ENCODE results near the gene PSMG2.

Gene PSMG2

DNA sequence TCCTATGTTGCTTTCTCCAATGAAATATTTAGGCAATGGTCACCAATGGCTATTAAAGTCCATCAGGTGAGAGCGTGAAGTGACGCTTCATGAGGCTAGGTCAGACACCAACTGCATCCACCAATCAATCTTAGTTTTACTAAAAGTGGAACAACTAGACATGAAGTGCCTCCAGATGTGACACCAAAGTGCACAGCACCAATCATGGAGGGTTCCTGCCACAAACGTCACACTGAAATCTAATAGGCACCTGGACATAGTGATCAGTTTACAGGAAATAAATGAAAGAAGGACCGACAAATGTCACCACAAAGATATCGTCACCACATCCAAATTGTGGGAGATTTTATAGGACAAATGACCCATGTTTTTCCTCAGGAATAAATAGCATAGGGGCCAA, 70.5 kb downstream of the PSMG2 start:
- no peak overlapping the region for H3K9ac ChIP-seq (ENCODE audit: low read depth in 1 of 2, low read length in 2 of 2)
- H3K4me1 ChIP-seq (ENCODE audit: control insufficient read depth in 1 of 2, insufficient read depth in 2 of 2, low read length in 2 of 2): no peaks in the 10 kb centered on the region
- no peaks in the 10 kb centered on the region for H3K36me3 ChIP-seq (ENCODE audit: control insufficient read depth in 1 of 2, insufficient read depth in 2 of 2, low read length in 2 of 2)
- H3K4me3 ChIP-seq (ENCODE audit: low read depth in 1 of 2, low read length in 2 of 2): no peak overlapping the region
- H3K27ac ChIP-seq (ENCODE audit: low read depth, low read length): no peak overlapping the region
- no peaks in the 10 kb centered on the region for H3K27me3 ChIP-seq (ENCODE audit: control insufficient read depth in 1 of 2, insufficient read depth in 2 of 2, low read length in 2 of 2)
- H3K9me3 ChIP-seq (ENCODE audit: control insufficient read depth in 1 of 2, low read length in 2 of 2): no peaks in the 10 kb centered on the region

DNA sequence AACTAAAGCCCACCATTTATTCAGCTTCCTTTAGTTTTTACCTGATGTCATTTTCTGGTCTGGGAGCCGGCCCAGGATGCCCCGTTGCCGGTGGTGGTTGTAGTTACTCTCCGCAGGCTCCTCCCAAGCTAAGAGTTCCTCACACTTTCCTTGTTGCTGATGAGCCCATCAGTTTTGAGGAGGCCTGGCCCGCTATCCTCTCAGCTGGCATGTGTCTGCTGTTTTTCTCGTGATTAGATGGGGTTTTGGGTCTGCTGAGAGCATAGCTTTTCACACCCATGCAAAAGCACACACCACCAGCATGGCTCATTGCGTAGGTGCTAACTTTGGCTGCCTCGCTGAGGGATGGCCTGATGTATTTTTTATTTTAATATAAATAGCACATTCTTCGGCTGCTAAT, 72.1 kb downstream of the PSMG2 start:
- H3K4me1 ChIP-seq (ENCODE audit: control insufficient read depth in 1 of 2, insufficient read depth in 2 of 2, low read length in 2 of 2): no peaks in the 10 kb centered on the region
- no peak overlapping the region for H3K4me3 ChIP-seq (ENCODE audit: low read depth in 1 of 2, low read length in 2 of 2)
- no peaks in the 10 kb centered on the region for H3K27me3 ChIP-seq (ENCODE audit: control insufficient read depth in 1 of 2, insufficient read depth in 2 of 2, low read length in 2 of 2)
- H3K27ac ChIP-seq (ENCODE audit: low read depth, low read length): no peak overlapping the region
- no peaks in the 10 kb centered on the region for H3K36me3 ChIP-seq (ENCODE audit: control insufficient read depth in 1 of 2, insufficient read depth in 2 of 2, low read length in 2 of 2)
- no peak overlapping the region for H3K9ac ChIP-seq (ENCODE audit: low read depth in 1 of 2, low read length in 2 of 2)
- H3K9me3 ChIP-seq (ENCODE audit: control insufficient read depth in 1 of 2, low read length in 2 of 2): no peaks in the 10 kb centered on the region
